Glutamatergic neuron (in vitro differentiated cells): ENCODE results near the gene CFAP73. TPM values are rescaled to one million over a fixed set of nuclear protein-coding genes. Genes with fewer than 3 reads are reported as not detected.
"Not testable (repeated sequence)": the region's sequence is repeated elsewhere in the genome, so short reads cannot be mapped to it uniquely, and the experiment has no call there.

Experiments
- DNase-seq: peaks from one replicate; pipeline ENCODE4 v3.0.0; 2022
- H3K27ac Mint-ChIP-seq: one replicate; pipeline ENCODE4 v1.8.0; 2020; ENCODE audit warnings: mild to moderate bottlenecking, mixed read lengths, inconsistent platforms; ENCODE audit not compliant: unreplicated experiment
- H3K27me3 Mint-ChIP-seq: one replicate; pipeline ENCODE4 v1.8.0; 2020; ENCODE audit warnings: mild to moderate bottlenecking, moderate library complexity, mixed read lengths, inconsistent platforms; ENCODE audit not compliant: unreplicated experiment
- H3K36me3 Mint-ChIP-seq: one replicate; pipeline ENCODE4 v1.8.0; 2020; ENCODE audit warnings: mild to moderate bottlenecking, mixed read lengths, inconsistent platforms; ENCODE audit not compliant: unreplicated experiment
- H3K4me1 Mint-ChIP-seq: one replicate; pipeline ENCODE4 v1.8.0; 2020; ENCODE audit warnings: mild to moderate bottlenecking, low read depth, mixed read lengths, inconsistent platforms; ENCODE audit not compliant: unreplicated experiment
- H3K4me3 Mint-ChIP-seq: one replicate; pipeline ENCODE4 v1.8.0; 2020; ENCODE audit warnings: mild to moderate bottlenecking, mixed read lengths, inconsistent platforms; ENCODE audit not compliant: unreplicated experiment
- H3K9me3 Mint-ChIP-seq: one replicate; pipeline ENCODE4 v1.8.0; 2020; ENCODE audit warnings: mild to moderate bottlenecking, moderate library complexity, mixed read lengths, inconsistent platforms; ENCODE audit not compliant: unreplicated experiment
- CTCF ChIP-seq: fragments of 200-600 bp; sonication (generic); IDR thresholded peaks from one replicate; pipeline ENCODE4 v1.5.0; 2021; ENCODE audit not compliant: partially characterized antibody, unreplicated experiment
- total RNA-seq: library from RNA; stranded (reverse); fragmentation: NEBNext Ultra II Directional; extraction: Animal tissue kit (Norgen Biotek cat#: 25700); gene quantifications from one replicate; pipeline ENCODE4 v1.2.1, GENCODE V29; 2021; ENCODE audit not compliant: unreplicated experiment

The CFAP73 gene
- total RNA-seq, 1 donor from 2014 or later = not detected

GRCh38 chr12:113136990-113137511 lies 12.5 kb upstream of the CFAP73 start:
- Mint-ChIP-seq H3K27me3 (peaks cover 6% of the 10 kb centered on the region), H3K9me3 (no peaks in the 10 kb centered on the region), H3K4me3 (no peak overlapping the region), H3K4me1 (no peaks in the 10 kb centered on the region), H3K27ac (no peak overlapping the region), H3K36me3 (no peaks in the 10 kb centered on the region)
- no peak for TF ChIP-seq CTCF
- no peak for DNase-seq

- H3K27ac Mint-ChIP-seq = no peak overlapping the region
- no peaks in the 10 kb centered on the region for H3K36me3 Mint-ChIP-seq
- no peaks in the 10 kb centered on the region for H3K9me3 Mint-ChIP-seq
- no peak overlapping the region for H3K4me3 Mint-ChIP-seq
- DNase-seq = no peak
- no peaks in the 10 kb centered on the region for H3K4me1 Mint-ChIP-seq
- H3K27me3 Mint-ChIP-seq = peaks cover 6% of the 10 kb centered on the region
- TF ChIP-seq CTCF = no peak
Measured at GRCh38 chr12:113137861-113138783, 11.4 kb upstream of the CFAP73 start.

- Mint-ChIP-seq H3K27ac (no peak overlapping the region), H3K27me3 (peaks cover 6% of the 10 kb centered on the region), H3K4me3 (no peak overlapping the region), H3K36me3 (no peaks in the 10 kb centered on the region), H3K9me3 (no peaks in the 10 kb centered on the region), H3K4me1 (no peaks in the 10 kb centered on the region)
- no peak for TF ChIP-seq CTCF
- DNase-seq = no peak
Measured at GRCh38 chr12:113138826-113139225, 10.7 kb upstream of the CFAP73 start.

- H3K4me1 Mint-ChIP-seq = no peaks in the 10 kb centered on the region
- H3K36me3 Mint-ChIP-seq = no peaks in the 10 kb centered on the region
- peaks cover 6% of the 10 kb centered on the region for H3K27me3 Mint-ChIP-seq
- no peak for DNase-seq
- no peaks in the 10 kb centered on the region for H3K9me3 Mint-ChIP-seq
- H3K27ac Mint-ChIP-seq = no peak overlapping the region
- H3K4me3 Mint-ChIP-seq = no peak overlapping the region
- TF ChIP-seq CTCF = no peak
Measured at GRCh38 chr12:113140706-113141105, 8.8 kb upstream of the CFAP73 start.

GRCh38 chr12:113141716-113142115 lies 7.8 kb upstream of the CFAP73 start:
- H3K27me3 Mint-ChIP-seq, H3K4me3 Mint-ChIP-seq, DNase-seq, H3K9me3 Mint-ChIP-seq, H3K27ac Mint-ChIP-seq, H3K4me1 Mint-ChIP-seq, H3K36me3 Mint-ChIP-seq: not testable (repeated sequence)
